HG03342 (cell line): ENCODE results near the gene ANXA6.

ENCODE experiments used
- ATAC-seq: cut with Tn5 transposase; IDR thresholded peaks from one replicate; pipeline ENCODE4 v1.9.1; 2021; ENCODE audit warnings: mild to moderate bottlenecking, moderate library complexity; ENCODE audit not compliant: unreplicated experiment

Gene ANXA6

DNA sequence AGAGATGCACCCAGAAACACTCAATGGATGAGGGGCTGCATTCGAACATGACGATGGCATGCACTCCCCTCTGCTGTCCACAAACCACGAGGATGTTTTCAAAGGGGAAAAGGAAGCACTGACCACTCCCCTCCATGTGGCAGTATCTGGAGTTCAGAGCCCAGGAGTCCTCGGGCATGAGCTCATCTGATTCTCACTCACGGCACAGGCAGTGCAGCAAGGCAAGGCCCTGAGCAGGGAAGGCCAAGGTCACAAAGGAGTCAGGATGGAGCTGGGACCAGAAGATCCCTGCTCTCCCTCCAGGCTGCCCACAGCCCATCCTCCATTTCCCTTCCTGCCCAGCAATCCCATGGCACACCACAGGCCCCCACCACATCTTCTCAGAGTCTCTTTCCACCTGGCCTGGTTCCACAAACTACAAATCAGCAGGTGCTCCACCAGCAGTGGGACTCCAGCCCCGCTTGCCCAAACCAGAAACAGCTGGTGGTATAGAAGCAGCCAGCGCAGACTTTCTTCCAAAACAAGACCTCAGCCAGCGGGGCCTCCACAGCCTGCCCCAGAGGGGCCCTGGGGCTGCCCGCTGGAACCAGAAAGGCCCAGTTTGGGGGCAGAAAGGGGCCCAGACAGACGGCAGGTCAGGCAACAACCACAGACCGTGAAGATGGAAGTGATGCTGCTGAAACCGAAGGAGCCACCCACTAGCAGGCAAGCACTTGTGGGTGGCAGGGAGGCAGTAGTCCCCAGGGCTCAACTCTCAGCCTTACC lies 89.0 kb downstream of the ANXA6 start:
- ATAC-seq, result peak; percentile 54

DNA sequence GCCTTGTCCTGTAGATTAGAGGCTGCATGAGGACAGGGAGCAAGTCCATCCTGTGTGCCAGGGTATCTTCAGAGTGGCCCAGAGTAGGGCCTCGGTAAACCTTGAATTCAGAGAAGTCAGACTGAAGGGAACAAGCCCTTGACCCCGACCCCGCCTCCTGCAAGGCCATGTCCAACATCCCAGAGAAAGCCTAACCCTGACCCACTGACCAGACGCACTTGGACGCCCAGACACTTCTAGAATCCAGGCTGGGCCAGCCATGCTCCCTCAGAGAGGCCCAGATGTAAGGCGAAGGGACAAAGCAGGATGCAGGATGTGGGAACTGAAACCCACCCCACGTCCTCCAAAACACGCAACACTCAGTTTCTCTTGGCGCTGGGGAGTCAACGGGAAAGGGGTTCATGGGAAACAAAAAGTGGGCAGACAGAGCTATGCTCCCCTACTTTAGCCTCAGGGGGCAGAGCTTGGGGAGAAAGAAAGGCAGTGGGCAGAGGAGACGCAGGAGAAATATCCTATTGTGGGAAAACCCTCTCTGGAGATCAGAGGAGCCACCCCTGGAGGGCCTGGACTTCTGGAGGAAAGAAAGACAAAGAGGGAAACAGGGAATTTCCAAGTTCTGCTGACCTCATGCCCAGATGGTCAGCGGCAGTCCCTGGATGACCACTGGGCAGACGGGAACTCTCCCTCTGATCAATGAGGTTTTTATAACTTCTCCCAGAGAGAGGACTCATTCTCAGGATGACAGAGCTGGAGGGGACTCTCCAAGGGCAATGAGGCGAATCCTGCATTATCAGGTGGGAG lies 89.7 kb downstream of the ANXA6 start:
- no peak for ATAC-seq

DNA sequence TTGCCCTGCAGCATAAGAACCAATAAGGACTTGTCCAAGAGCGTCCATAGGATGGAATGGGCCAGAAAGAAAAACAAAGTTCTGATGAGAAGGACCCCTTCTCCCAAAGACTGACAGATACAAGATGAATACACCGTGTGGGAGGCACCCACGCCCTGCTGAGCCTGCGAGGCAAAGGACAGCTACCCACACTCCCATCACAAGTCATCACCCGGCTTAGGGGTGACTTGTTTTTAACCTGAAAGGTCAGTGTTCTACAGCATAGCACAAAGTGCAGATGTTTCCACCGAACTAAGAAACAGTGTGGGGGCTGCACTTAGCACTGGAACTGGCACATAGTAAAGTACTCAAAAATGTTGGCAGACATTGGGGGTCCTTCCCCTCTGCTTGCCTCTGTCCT lies 90.7 kb downstream of the ANXA6 start:
- ATAC-seq, result no peak

DNA sequence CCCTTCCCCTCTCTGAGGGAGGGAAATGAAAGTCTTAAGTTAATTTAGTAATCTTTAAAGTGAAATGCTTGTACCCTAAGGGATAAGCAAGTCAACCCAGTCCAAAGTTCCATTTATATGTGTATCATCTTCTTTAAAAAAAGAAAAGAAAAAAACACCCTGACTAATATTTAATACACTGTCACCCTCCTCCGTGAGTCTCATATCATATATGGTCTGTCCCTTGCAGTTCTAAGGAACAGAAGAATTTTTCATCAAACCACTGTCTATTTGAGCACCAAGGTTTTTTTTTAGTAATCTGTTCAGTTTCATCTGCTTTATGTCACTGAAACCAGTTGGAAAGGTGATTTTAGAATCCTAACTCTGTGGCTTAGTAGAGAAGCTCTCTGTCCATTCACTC lies 92.0 kb downstream of the ANXA6 start:
- no peak for ATAC-seq

DNA sequence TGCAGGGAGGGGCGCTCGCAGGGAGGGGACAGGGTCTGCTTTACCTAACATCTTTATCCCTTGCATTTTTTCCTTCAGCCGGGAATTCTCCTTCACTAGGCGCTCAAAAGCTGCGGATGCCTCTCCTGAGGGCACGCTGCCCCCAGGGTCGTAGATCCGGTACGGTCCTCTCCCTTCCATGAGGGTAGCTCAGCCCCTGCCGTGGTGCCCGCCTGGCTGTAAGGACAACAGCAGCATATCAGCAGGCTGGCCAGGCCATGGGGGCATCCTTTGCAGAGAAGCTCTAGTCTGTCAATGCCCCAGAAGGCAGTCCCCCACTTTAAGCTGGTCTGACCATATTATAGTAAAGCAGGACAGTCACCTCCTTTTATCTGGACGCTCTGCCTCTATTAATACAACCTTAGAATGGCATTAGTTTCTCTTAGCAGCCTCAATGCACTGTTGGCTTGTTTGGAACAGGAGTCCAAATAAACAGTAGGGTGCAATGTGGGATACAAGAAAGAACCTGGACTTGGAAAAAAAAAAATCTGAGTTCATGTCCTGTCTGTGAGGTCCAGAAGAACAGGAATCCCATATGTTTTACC lies 92.6 kb downstream of the ANXA6 start:
- ATAC-seq, result no peak

DNA sequence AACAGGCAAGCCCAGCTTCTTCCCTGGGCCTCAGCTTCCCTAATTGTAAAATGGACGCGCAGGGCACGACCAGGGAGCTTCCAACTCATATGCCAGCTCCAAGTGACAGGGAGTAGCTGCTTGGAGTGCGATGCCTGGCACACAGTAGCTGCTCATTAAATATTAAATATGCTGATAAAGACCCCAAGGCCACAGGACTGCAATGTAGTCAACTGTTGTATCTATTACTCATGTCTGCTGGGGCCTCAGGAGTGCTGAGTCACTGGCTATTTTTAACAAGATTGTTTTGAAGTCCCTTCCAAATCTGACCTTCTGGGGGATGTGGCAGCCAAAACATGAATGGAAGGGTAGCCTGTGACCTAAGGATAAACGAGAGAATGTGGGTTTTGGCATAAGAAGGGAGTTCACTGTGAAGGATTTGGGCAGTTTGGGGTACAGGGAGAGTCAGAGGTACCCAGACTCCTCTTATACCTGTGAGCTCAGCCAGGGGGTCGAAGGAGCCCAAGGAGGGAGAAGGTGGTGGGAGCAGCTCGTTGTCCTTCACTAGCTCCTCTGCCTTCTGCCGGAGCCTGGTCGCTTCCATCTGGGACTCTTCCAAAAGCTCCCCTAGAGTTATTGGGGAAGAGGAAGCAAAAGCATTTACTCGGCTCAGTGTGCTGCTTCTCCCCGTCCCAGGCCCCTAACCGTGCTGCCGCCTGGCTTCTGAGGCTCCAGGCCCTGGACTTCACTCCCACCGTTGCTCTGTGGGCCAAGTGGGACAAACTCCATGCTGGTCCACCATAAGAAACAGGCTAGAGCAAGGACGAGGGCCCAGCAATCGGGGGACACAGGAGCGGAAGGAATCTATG lies 94.2 kb downstream of the ANXA6 start:
- no peak for ATAC-seq

DNA sequence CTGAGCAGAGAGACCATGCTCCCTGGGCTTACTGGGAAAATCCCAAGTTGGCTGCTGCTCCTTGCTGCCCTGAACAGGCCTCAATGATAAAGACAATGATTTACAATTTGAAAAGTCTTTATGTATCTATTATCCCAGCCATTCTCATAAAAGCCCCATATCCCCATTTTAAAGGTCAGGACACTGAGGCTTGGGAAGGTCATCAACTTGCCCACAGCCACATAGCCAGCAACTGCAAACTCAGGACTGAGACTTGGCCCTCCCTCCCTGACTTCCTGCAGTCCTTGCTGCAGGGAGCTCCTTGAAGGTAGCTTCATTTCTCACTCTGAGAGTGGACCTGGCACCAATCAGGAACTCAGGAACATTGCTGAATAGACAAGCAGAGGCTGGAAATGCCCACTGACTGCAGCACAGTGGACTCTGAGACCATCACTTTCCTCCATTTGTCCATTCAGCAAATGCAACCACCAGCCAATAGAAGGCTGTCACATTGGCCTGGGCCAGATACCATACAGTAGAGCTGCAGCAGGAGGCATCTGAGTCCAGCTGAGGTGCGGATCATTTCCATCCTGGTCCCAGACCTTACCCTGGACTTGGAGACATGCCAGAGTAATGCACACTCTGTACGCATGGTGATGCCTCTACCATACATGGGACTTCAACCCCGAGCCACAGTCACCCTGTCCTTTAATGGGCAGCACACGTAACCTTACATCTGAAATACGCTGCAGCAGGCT lies 95.0 kb downstream of the ANXA6 start:
- no peak for ATAC-seq

DNA sequence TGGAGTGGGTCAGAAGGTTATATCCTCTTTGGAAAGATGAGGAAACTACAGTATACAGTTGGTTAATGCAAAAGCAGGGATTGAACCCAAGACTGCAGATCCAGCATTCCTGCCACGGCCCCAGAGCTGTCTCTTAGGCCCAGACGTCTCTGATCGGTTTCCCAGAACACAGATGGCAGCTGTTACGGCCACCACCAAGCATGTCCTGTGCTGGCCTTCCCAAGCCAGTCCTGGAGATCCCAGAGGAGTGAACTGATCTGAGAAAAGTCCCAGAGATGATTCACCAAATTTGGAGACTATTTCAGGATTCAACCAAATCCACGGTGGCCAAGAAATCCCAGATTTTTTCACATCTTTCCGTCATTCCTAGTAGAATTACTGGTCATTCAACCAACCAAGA lies 96.8 kb downstream of the ANXA6 start:
- ATAC-seq, result no peak

DNA sequence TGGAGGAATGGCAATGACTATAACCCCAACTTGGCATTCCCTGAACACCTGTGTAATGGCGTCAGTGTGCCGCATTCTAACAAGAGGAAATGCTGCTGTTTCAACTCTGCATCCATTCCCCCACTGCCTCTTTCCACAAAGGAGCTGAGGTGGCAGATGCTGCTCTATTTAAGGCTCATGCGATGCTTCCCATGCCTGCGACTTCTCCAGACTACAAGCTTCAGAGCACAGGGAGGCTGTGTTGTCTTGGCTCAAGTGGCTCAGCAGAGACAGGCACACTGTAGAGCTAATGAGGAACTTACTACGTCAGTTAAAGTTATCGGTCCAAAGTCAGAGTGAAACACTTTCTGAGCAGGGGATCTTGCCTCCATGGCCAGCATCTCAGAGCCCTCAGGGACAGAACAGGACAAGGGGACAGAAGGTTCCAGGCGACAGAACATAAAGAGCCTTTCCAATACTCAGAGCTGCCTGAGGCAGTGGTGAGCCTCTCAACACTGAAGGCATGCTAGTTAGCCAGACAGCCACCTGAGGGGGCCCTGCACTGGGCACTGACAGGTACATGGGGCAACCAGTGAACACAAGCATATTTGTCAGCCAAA lies 98.6 kb downstream of the ANXA6 start:
- no peak for ATAC-seq

DNA sequence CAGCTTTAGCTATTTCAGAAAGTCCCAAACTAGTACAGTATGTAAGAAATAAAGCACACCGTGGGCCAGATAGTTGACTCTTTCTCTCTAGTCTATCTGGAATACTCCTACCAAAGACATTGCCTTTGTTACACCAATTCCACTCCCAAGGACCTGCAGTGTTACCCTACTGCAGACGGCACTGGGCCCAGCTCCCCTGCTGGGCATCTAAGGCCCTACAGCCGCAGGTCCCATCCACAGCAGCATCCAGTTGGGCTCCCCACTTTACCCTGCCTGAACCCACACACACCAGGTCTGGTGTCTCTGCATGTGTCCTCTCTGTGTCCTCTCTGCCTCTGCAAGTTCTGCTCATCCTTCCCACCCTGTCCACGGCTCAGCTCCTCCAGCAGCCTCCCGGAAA lies 99.3 kb downstream of the ANXA6 start:
- ATAC-seq, result no peak

DNA sequence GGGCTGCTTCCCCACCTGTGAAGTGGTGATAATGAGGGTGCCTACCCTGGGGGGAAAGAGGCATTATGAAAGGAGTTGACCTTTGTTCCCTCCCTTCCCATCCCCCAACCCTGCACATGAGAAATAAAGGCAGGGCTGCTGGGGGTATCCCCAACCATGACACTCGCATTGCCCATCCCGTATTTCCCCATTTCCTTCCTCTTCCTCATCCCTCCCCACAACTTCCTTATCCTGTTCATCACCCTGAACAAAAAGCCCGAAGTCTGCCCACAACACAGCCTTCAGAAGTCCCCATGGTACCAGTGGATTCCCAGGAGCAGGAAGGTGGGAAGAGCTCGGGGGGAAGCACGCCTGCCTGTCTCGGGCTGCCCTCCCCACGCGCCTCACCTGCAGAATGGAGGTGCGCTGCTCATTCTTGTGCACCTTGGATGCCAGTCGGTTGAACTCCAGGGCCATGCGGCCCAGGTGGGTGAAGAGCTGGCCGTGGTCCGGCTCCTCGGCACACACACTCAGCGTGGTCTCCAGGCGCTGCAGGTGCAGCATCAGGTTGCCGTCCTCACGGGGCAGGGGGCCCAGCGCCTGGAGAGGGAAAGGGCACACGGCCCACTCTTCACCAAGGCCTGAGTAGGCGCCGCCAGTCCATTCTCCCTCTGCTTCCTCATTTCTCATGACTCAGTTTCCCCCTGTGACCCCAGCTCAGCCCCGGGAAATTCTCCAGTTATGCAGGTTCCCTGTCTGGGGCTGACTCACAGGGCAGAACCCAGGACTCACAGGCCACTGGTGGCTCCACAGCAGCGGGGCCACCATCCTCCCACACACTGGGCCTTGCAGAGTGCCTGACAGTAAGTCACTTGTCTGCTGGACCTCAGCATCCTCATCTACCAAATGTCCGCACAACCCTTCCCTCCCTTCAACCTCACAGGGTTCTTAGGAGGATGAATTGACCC lies 100.9 kb downstream of the ANXA6 start:
- no peak for ATAC-seq

DNA sequence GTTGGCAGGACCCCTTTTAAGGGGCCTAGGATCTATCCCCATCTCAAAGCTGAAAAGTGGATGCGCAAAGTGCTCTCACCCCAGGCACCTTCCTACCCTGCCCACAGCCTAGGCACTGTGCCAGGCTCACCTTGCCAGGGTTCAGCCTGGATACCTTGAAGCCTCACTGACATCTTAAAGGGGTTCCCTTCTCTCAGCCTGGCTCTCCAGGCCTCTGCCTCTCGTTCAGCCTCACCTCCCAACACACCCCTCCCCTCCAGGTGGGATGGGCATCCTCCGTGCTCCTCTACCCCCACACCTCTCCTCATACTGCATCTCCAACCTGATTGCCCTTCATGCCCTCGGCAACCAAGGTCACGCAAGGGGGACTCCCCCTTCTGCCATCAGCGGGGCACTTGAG lies 102.2 kb downstream of the ANXA6 start:
- no peak for ATAC-seq

DNA sequence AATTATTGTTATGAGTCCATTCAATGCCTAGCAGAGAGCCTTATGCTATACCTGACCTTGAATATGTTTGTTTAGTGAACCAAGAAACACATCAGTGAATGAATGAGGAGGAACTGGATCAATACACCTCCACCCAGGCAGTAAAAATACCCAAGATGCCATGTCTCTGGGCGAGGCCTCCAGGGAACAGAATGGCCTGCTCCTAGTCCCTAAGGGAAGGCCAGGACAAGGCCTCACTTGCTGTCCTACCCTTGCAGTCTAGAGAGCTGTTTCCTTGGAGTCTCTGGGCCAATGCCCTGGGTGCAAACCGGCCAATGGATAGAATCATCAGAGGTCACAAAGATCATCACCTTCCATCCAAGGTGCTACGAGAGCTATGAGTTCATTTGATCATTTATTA lies 102.9 kb downstream of the ANXA6 start:
- no peak for ATAC-seq

DNA sequence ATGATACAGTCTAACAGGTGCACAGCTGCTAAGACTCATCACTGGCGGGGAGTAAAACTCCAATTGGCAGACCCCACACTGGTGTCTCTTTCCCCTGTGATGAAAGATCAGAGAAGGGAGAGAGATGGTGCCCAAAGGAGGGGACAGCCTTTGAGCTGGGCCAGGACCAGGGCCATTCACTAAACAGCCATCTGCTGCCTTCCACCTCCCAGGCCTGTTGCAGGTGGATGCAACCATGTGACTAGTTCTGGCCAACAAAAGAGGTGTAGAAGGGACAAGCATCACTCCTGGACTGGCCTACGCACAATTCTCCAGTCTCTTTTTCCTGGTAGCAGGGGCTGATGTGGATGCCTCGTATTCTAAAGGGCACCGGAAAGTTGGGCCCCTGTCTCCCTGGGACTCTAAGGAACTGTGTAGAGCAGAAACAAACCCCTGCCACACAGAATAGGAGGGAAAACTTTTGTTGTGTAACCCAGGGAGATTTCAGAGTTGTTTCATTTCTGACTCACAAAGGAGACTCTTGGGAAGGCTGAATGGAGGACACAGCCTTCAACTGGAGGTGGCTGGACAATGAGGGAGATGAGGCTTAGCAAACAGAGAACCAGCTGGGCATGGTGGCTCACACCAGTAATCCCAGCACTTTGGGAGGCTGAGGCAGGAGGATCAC lies 103.7 kb downstream of the ANXA6 start:
- ATAC-seq, result no peak

DNA sequence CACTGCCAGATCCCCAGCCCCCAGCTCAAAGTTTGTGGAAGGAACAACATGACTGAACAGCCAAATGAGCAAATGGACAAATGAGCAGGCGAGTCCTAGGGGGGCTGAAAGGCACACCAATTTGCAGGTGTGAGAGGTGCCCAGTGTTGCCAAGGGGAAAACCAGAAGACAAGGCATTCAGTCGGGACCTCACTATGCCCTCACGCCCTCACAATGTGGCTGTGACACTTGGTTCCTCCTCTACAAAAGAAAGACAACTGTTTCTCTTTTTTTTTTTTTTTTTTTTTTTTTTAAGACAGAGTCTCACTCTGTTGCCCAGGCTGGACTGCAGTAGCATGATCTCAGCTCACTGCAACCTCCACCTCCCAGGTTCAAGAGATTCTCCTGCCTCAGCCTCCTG lies 104.7 kb downstream of the ANXA6 start:
- no peak for ATAC-seq

DNA sequence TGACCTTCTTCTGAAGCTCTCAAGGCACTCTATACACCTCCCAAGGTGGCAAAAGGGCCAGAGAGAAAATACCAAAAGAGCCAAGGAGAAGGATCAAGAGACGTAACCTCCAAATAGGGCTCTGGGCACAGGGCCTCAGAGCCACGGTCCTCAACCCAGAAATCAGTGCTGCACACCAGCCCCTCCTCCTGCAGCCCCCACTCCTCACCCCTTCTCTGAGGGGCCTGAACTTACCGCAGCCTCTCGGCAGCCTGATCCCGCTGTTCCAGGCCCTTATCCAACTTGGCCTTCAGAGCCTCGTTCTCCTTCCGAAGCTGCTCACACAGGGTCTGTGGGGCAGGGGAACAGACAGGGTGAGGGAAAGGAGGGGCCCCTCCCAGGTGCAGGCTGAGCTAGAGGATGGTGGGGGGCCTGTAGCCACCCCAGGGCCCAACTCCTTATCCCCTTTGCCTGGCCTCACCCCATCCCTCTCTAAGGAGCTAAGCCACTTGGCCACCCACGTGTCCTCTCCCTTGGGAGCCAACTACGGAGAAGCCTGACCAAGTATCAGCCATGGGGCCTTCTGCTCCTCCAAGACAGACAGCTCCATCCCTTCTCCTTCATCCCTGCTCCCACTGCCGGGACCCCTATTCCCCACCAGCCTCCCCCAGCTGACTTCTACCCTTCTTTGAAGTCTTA lies 105.5 kb downstream of the ANXA6 start:
- ATAC-seq, result no peak

DNA sequence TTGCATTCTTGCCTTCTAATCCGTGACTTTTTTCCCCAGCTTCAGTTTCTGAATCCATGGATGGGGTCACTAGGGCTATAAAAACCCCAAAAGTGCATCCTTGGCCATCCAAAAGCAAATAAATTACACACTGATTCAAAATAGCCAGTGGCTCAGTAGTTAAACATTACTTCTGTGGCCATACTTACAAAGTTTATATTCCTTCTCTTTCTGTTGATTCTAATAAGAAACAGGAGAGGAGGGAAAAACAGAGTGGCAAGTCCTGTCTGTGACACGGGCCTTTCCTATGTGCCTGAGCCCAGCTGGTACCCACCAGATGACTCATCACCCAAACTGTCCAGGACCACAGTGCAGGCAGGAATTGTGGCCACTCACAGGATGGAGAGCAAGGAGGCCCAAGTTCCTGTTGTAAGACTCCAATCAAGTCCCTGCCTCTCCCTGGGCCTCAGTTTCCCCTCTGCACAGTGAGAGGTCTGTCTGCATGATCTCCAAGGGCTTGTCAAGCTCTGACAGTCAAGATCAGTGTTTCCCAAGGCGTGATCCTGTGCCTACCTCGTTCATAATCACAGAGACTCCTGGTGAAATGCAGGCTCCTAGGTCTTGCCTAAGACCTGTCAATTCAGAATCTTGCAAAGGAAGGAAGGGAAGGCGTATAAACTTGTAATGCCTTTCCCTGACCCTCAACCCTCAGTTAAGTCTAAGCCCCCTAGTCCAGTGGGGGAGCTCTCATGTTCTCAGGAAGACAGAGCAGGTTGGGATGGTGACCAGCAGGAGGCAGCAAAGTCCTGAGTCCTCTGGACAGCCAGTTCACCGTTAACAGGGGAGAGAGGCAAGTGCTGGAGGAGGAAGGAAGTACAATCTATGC lies 106.3 kb downstream of the ANXA6 start:
- peak; percentile 74 for ATAC-seq
